Spleen (tissue), 11 donors: Measurements from ENCODE around the gene CFAP221. TPM values are rescaled to one million over a fixed set of nuclear protein-coding genes. Genes with fewer than 3 reads are reported as not detected.

Source experiments
- DNase-seq: peaks from one replicate; pipeline ENCODE4 v3.0.0-alpha.2; 2020
- H3K27ac ChIP-seq, 8 donors: fragments of 200-600 bp; sonication (generic) in 7 of 8; 1 replicate in 4 of 8; 2 replicates in 4 of 8; pipeline versions ENCODE4 v1.5.0 to v1.8.0; 2016 to 2021; ENCODE audit warnings: inconsistent platforms in 4 of 8, mild to moderate bottlenecking in 4 of 8, moderate library complexity in 1 of 8
- H3K27me3 ChIP-seq, 7 donors: fragments of 200-600 bp; sonication (generic) in 6 of 7; replicated peaks in 1 of 7; 1 replicate in 4 of 7; 2 replicates in 3 of 7; pipeline versions ENCODE4 v1.5.0 to v1.8.0; 2016 to 2021; ENCODE audit warnings: inconsistent platforms in 3 of 7, mild to moderate bottlenecking in 1 of 7
- H3K36me3 ChIP-seq, 6 donors: fragments of 200-600 bp; sonication (generic) in 5 of 6; 1 replicate in 4 of 6; 2 replicates in 2 of 6; pipeline versions ENCODE4 v1.5.0 to v1.8.0; 2016 to 2021; ENCODE audit warnings: inconsistent platforms in 2 of 6
- H3K4me1 ChIP-seq, 6 donors: fragments of 200-600 bp; sonication (generic) in 5 of 6; 1 replicate in 3 of 6; 2 replicates in 3 of 6; pipeline versions ENCODE4 v1.5.0 to v1.8.0; 2016 to 2021; ENCODE audit warnings: inconsistent platforms in 3 of 6
- H3K4me3 ChIP-seq, 8 donors: fragments of 200-600 bp; sonication (generic) in 7 of 8; 1 replicate in 4 of 8; 2 replicates in 4 of 8; pipeline versions ENCODE4 v1.5.0 to v1.8.0; 2016 to 2021; ENCODE audit warnings: inconsistent platforms in 4 of 8, mild to moderate bottlenecking in 4 of 8, moderate library complexity in 2 of 8
- H3K9me3 ChIP-seq, 8 donors: fragments of 200-600 bp; sonication (generic) in 7 of 8; 1 replicate in 4 of 8; 2 replicates in 4 of 8; pipeline versions ENCODE4 v1.5.0 to v1.8.0; 2016 to 2021; ENCODE audit warnings: inconsistent platforms in 4 of 8
- CTCF ChIP-seq, 11 experiments: fragments of 200-600 bp in 7 of 11; fragments of 450-650 bp in 4 of 11; sonication (generic) in 4 of 11; IDR thresholded peaks in 8 of 11; conservative IDR thresholded peaks in 3 of 11; 1 replicate in 7 of 11; 2 replicates in 4 of 11; pipeline versions ENCODE4 v1.4.0 to v1.8.0; 2016 to 2021; ENCODE audit warnings: antibody characterized with exemption in 11 of 11, inconsistent platforms in 4 of 11, mild to moderate bottlenecking in 1 of 11
- POLR2A ChIP-seq, 3 donors: fragments of 450-650 bp; IDR thresholded peaks; one replicate each; pipeline ENCODE4 v1.5.1; 2017; ENCODE audit warnings: antibody characterized with exemption in 3 of 3, mild to moderate bottlenecking in 1 of 3
- POLR2AphosphoS5 ChIP-seq, 3 donors: sonication (generic); formaldehyde crosslinking; IDR thresholded peaks; one replicate each; pipeline ENCODE4 v1.5.1; 2017; ENCODE audit warnings: antibody characterized with exemption in 3 of 3
- WGBS, 5 donors: extraction: QIAGEN DNeasy Blood & Tissue Kit in 3 of 5; methylation state at CpG; one replicate each; pipeline versions ENCODE4 v1.1.5 to v1.1.7; 2013 to 2018; 5-methylcytosine and 5-hydroxymethylcytosine counted together
- intact Hi-C: fragments of 100-400 bp; cut with DNase I; formaldehyde crosslinking; loops from one replicate; pipeline ENCODE4 v1.15.0; 2023; ENCODE audit warnings: low total_unique reads
- polyA plus RNA-seq, 3 donors: library from polyadenylated mRNA; stranded (reverse); fragments of 200-250 nt; gene quantifications; one replicate each; pipeline ENCODE4 v1.2.1, GENCODE V29; 2013
- total RNA-seq, 7 donors: library from RNA; depleted of rRNA in 3 of 7; stranded (reverse); fragments of >200 nt in 3 of 7; fragmentation: NEBNext Ultra II Directional in 4 of 7; extraction: Animal tissue kit (Norgen Biotek cat#: 25700) in 4 of 7; gene quantifications; one replicate each; pipeline versions ENCODE4 v1.1.0 to v1.2.1, GENCODE V29; 2016 to 2021
- donor health status: healthy with polysubstance abuse.
- donor health status: DM: no; HTN: no; CAD: no; lungs with moderate emphysema.
- donor health status: DM: no; HTN: no; CAD: no.
- donor health status: Bipolar disorder and iron deficiency.
- donor health status: healthy.
- donor health status: DM: no; HTN: no; CAD: no.
- donor health status: DM: yes; HTN: yes; CAD: no.

Gene CFAP221
- total and polyA plus RNA-seq, 10 donors = 0.06 to 1.5 (median 0.55) TPM; not detected in 2

GRCh38 chr2:119536707-119537106 lies 7.5 kb upstream of the CFAP221 start:
- peaks cover 0 to 49% (median 36%) of the 10 kb centered on the region in 8 donors for H3K9me3 ChIP-seq
- intact Hi-C loops = no loop called here
- no peaks in the 10 kb centered on the region for H3K4me1 ChIP-seq
- 56 to 69% (median 63%) methylated on average over 1 of the region's 1 CpG for WGBS, 5 donors
- H3K4me3 ChIP-seq = no peak overlapping the region
- no peak for DNase-seq
- TF ChIP-seq CTCF (IDR thresholded peaks at IDR 0.05 in 8 of 11, conservative IDR thresholded peaks at IDR 0.05 in 3 of 11) = no peak
- TF ChIP-seq POLR2A (IDR thresholded peaks at IDR 0.05) = no peak
- no peak for TF ChIP-seq POLR2AphosphoS5 (IDR thresholded peaks at IDR 0.05)
- peaks cover 0 to 26% (median 6%) of the 10 kb centered on the region in 7 donors for H3K27me3 ChIP-seq
- no peaks in the 10 kb centered on the region for H3K36me3 ChIP-seq
- no peak overlapping the region for H3K27ac ChIP-seq

GRCh38 chr2:119537792-119538191 lies 6.5 kb upstream of the CFAP221 start:
- peaks cover 0 to 39% (median 25%) of the 10 kb centered on the region in 8 donors for H3K9me3 ChIP-seq
- no peaks in the 10 kb centered on the region for H3K4me1 ChIP-seq
- no peak overlapping the region for H3K4me3 ChIP-seq
- no peaks in the 10 kb centered on the region for H3K36me3 ChIP-seq
- TF ChIP-seq CTCF (IDR thresholded peaks at IDR 0.05 in 8 of 11, conservative IDR thresholded peaks at IDR 0.05 in 3 of 11) (no peak), POLR2AphosphoS5 (IDR thresholded peaks at IDR 0.05) (no peak), POLR2A (IDR thresholded peaks at IDR 0.05) (no peak)
- no peak for DNase-seq
- peaks cover 0 to 37% (median 15%) of the 10 kb centered on the region in 7 donors for H3K27me3 ChIP-seq
- intact Hi-C loops = no loop called here
- no peak overlapping the region for H3K27ac ChIP-seq

DNA sequence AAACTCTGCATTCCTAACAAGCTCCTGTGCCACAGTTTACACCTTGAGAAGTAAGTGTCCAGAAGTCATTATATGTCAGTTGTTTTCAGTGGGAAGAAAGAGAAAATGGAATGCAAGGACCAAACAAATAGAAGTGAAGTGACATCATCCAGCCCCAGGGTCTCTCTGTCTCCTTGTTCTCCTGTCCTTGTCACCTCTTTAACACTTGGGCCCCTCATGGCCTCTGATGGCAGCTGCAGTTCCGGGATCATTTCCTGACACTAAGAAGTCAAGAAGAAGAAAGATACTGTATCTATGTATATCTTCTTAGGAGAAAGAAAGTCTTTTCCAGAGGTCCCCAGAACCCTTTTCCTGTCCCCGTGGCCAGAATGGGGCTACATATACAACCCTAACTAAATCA lies 2.8 kb upstream of the CFAP221 start:
- 63 to 77% (median 72%) methylated on average over 2 of the region's 2 CpGs for WGBS, 5 donors
- intact Hi-C loops = no loop called here

More for the DNA sequence above, 2.8 kb upstream of the CFAP221 start:
- TF ChIP-seq POLR2A (IDR thresholded peaks at IDR 0.05) (no peak), CTCF (IDR thresholded peaks at IDR 0.05 in 8 of 11, conservative IDR thresholded peaks at IDR 0.05 in 3 of 11) (no peak), POLR2AphosphoS5 (IDR thresholded peaks at IDR 0.05) (no peak)
- Histone ChIP-seq H3K27ac (no peak overlapping the region), H3K27me3 (peaks cover 0 to 74% (median 35%) of the 10 kb centered on the region in 7 donors), H3K4me3 (no peak overlapping the region), H3K36me3 (no peaks in the 10 kb centered on the region), H3K9me3 (peaks cover 0 to 4% (median 0%) of the 10 kb centered on the region in 8 donors), H3K4me1 (peaks cover 0 to 17% (median 7%) of the 10 kb centered on the region in 6 donors)
- no peak for DNase-seq
